Memory B cell (primary cell): ENCODE measurements around the gene TTYH3.

Source experiments
- ATAC-seq: fragments of 150-1000 bp; cut with Tn5 transposase; 2 replicates; pipeline ENCODE4 v1.10.0; 2021; ENCODE audit warnings: low read depth, mild to moderate bottlenecking, moderate library complexity
- DNase-seq, 2 donors: peaks; one replicate each; pipeline ENCODE4 v3.0.0; 2022; ENCODE audit warnings: low spot score in 2 of 2
- H3K27ac Mint-ChIP-seq: one replicate; pipeline ENCODE4 v1.8.0; 2022; ENCODE audit warnings: mild to moderate bottlenecking, moderate library complexity, mixed read lengths
- H3K27me3 Mint-ChIP-seq: one replicate; pipeline ENCODE4 v1.8.0; 2022; ENCODE audit warnings: mixed read lengths
- H3K36me3 Mint-ChIP-seq: one replicate; pipeline ENCODE4 v1.8.0; 2022; ENCODE audit warnings: mild to moderate bottlenecking, mixed read lengths
- H3K4me1 Mint-ChIP-seq: one replicate; pipeline ENCODE4 v1.8.0; 2022; ENCODE audit warnings: mixed read lengths
- H3K4me3 Mint-ChIP-seq: one replicate; pipeline ENCODE4 v1.8.0; 2022; ENCODE audit warnings: mild to moderate bottlenecking, moderate library complexity, mixed read lengths
- H3K9me3 Mint-ChIP-seq: one replicate; pipeline ENCODE4 v1.8.0; 2022; ENCODE audit warnings: mixed read lengths

The TTYH3 gene

DNA sequence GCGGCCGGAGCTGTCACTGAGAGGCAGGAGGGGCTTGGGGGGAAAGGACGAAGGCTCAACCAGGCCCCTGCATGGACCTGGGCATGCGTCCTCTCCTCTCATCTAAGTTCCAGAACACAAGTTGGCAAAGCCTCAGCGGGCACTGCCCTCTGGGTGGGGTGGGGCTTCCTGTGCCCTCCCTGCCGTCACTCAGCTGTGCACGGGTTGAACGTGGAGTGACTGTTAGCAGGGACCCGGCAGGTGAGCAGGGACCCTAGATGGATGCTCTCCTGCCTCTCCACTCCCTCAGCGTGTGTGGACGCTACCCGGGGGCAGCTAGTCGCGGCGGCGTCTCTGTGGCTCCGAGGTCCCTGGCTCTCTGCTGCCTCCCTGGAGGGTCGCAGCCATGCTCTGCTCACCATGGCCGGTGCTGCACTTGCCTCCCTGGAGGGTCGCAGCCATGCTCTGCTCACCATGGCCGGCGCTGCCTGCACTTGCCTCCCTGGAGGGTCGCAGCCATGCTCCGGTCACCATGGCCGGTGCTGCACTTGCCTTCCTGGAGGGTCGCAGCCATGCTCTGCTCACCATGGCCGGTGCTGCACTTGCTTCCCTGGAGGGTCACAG lies 36.4 kb upstream of the TTYH3 start:
- Mint-ChIP-seq H3K4me3 (no peak overlapping the region), H3K9me3 (no peaks in the 10 kb centered on the region), H3K4me1 (no peaks in the 10 kb centered on the region), H3K36me3 (peaks cover 10% of the 10 kb centered on the region), H3K27ac (no peak overlapping the region), H3K27me3 (no peaks in the 10 kb centered on the region)
- DNase-seq (no peak), ATAC-seq (no peak)

DNA sequence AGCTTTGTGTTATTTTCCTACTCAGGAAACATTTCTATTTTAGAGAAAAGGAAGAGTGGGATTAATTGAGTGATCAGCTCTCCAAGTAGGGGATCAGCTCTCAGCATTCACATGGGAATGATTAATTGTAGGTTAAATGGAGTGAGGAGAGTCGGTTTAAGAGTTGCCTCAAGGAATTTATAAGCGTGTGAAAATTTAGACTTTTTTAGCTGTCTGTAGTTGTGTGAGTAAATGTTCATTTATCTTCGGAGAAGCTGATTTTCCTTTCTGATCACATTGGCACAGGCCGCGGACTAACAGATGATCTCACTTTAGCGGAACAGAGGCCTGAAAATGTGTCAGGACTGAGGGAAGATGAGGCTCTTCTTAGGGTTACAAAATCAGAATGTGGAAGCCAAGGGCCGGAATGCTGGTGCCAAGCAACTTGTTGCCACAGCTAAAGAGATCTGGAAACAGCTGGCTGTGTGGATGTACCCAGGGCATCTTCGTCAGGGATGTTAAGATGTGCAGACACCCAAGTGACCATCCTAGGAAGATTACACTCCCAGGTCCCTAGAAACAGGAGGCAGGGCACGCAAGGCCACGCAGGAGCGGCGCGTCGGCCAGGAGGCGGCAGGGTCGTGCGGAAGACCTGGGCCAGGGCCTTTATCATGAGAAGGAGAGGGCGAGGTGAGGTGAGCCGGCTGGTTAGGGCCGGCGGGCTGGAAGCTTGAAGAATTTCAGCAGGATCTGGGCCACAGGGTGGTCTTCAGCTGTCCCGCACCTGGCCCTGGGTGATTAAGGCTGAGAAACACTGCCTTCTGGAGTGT lies 35.1 kb upstream of the TTYH3 start:
- Mint-ChIP-seq H3K27ac (no peak overlapping the region), H3K4me1 (no peaks in the 10 kb centered on the region), H3K9me3 (no peaks in the 10 kb centered on the region), H3K27me3 (no peaks in the 10 kb centered on the region), H3K4me3 (no peak overlapping the region), H3K36me3 (peaks cover 8% of the 10 kb centered on the region)
- ATAC-seq, result no peak
- DNase-seq, result no peak

DNA sequence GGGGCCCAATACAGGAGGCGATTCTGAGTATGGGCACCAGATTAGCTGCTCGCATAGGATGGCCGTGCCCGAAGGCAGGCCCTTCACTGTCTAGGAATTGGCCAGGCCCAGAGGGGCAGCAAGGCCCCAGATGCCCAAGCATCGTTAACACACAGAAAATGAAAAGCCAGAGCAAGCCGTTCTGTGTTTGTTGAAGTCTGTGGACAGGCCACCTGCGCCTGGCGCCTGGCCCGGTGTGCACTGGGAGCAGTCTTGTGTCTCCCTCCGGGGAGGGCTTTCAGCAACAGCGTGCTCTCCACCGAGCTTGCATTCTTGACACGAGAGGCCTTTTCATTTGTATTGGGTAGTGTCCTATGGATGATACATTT lies 34.5 kb upstream of the TTYH3 start:
- H3K4me1 Mint-ChIP-seq, result peaks cover under 1% of the 10 kb centered on the region
- DNase-seq (no peak), ATAC-seq (no peak)
- no peaks in the 10 kb centered on the region for H3K27me3 Mint-ChIP-seq
- H3K4me3 Mint-ChIP-seq, result no peak overlapping the region
- H3K27ac Mint-ChIP-seq, result no peak overlapping the region
- no peaks in the 10 kb centered on the region for H3K9me3 Mint-ChIP-seq
- H3K36me3 Mint-ChIP-seq, result peaks cover 10% of the 10 kb centered on the region

DNA sequence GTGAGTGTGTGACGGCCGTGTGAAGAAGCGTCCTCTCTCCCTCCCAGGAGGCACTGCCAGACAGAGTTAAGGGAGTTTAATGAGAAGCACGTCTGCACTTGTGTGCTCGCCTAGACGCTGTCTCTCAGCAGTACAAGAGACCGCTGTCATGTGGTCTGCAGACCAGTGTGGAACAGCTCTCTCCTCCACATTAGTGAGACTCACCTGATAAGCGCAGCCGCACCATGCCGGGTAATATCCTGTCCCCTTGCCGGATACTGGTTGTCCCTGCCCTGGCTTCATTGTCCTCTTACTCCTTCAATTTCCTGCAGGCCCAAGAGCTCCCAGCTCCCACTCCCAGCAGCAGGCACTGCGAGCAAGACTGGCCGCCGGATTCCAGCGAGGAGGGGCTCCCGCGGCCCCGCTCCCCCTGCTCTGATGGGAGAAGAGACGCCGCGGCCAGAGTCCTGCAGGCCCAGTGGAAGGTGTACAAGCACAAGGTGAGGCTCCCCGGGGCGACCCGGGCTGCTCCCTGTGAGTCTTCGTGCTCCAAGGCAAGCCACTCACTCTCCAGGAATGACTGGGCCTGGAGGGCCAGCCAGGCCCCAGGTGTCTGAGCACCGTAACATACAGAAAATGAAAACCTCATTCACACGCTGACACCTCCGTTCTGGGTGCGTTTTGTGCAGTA lies 33.5 kb upstream of the TTYH3 start:
- ATAC-seq, result no peak
- no peak for DNase-seq

DNA sequence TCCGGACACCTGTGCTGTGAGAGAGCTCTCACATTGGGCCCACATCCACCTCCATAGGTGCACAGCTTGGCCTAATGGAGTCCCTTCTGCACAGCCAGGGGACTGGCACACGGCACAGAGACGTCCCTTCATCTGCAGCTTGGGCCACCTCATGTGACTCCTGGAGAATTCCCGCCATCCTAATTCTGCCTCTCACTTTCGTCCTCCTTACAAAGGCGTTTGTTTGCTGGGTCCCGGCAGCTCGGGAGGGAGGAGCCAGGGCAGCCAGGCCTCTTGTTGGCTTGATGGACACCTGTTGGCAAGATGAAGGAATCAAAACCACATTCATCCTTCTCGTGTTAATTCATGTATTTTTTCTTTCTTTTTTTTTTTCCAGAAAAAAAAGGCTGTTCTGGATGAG lies 30.7 kb upstream of the TTYH3 start:
- no peak for ATAC-seq
- no peak overlapping the region for H3K4me3 Mint-ChIP-seq
- H3K27me3 Mint-ChIP-seq, result no peaks in the 10 kb centered on the region
- peaks cover 5% of the 10 kb centered on the region for H3K36me3 Mint-ChIP-seq
- no peak overlapping the region for H3K27ac Mint-ChIP-seq
- H3K4me1 Mint-ChIP-seq, result peaks cover 3% of the 10 kb centered on the region
- no peak for DNase-seq
- H3K9me3 Mint-ChIP-seq, result no peaks in the 10 kb centered on the region

More for the DNA sequence above, 33.5 kb upstream of the TTYH3 start:
- peaks cover 3% of the 10 kb centered on the region for H3K4me1 Mint-ChIP-seq
- H3K27ac Mint-ChIP-seq, result no peak overlapping the region
- peaks cover 7% of the 10 kb centered on the region for H3K36me3 Mint-ChIP-seq
- H3K4me3 Mint-ChIP-seq, result no peak overlapping the region
- H3K9me3 Mint-ChIP-seq, result no peaks in the 10 kb centered on the region
- no peaks in the 10 kb centered on the region for H3K27me3 Mint-ChIP-seq

DNA sequence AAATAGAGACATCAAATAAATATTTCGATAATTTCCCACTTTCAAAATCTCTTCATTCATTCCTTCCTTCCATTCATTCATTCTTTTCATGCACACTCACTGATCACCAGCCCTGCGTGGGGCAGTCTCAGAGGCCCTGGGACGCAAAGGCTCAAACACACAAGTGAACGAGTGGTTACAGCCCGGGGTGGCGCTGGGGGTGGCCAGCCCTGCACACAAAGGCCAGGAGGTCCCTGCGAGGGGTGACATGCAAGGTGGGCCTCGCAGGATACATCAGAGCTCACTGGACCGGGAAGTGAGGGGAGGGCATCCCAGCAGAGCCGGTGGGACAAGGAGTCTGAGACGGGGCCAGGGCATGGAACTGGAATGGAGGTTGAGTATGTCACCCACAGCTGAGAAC lies 29.9 kb upstream of the TTYH3 start:
- Mint-ChIP-seq H3K36me3 (peaks cover 5% of the 10 kb centered on the region), H3K9me3 (no peaks in the 10 kb centered on the region), H3K4me3 (no peak overlapping the region), H3K4me1 (peaks cover 3% of the 10 kb centered on the region), H3K27ac (peak overlapping the region; percentile 9), H3K27me3 (no peaks in the 10 kb centered on the region)
- ATAC-seq, result no peak
- DNase-seq, result no peak

DNA sequence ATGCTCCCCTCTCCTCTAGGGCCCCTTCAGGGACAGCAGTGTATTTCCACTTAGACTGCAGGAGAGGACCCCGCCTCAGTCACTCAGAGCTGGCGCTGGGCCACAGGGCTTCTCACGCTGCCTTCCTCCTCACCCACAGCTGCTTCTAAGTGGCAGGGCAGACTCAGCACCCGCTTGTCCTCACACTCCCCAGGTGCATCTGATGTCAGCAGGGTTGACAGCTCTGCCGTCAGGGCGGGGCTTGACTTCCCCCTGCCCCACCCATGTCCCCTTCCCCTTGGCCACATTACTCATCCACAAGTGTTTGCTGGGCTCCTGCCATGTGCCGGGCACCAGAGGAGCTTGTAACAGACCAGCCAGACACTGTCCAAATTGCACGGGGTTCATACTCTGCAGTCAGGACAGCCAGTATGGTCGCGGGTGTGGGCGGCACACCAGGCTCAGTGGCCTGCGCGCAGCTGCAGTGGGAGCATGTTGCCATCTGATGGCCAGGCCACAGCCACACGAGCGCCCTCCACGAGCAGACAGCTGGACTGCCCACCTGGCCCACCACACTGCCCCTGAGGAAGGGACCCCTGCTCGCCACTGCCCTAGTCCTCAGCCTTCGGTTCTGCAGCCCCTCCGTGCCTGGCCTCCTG lies 29.3 kb upstream of the TTYH3 start:
- no peaks in the 10 kb centered on the region for H3K9me3 Mint-ChIP-seq
- no peak overlapping the region for H3K4me3 Mint-ChIP-seq
- peaks cover 5% of the 10 kb centered on the region for H3K36me3 Mint-ChIP-seq
- H3K27me3 Mint-ChIP-seq, result no peaks in the 10 kb centered on the region
- no peak for DNase-seq
- ATAC-seq, result no peak
- H3K27ac Mint-ChIP-seq, result peak overlapping the region; percentile 9
- peaks cover 3% of the 10 kb centered on the region for H3K4me1 Mint-ChIP-seq

DNA sequence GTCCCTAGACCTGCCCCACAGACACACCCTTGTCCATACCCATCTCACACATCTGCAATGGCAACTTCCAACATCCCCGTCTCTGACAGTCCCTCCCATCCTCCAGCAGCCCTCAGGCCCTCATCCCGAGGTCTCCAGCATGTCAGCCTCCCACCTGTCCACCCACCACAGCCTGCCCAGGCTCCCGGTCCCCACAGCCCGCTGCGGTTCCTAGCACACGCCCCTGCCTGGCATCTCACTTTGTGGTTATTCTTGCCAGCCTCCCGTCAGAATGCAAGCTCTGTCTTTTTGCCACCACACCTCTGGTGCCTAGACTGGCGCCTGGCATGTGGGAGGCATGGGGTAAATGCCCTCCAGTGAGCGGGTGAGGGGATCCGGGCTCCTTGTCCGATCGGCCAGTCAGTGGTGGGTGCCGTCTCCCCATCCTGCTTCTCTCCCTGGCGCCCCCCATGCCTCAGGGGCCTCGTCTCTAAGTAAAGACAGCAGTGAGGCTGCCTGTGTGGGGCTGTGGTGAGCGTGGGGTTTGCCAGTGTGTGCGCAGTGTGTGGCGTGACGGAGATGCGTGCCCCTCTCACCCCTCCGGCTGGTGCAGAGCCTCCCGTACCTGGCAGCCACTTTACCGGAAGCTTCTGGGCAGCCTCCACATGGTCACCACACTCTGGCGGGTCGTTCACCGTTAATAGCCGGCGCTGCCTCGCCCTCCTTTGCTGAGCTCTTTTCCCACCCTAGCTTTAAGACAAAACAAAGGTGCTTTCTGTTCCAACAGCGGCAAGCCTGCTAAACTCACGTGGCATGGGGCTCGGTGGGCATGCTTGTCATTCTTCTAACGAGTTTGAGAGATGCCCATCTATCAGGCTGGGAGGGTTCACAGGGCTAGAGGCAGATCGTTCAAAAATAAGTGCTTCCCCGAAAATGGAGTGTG lies 28.5 kb upstream of the TTYH3 start:
- peaks cover 6% of the 10 kb centered on the region for H3K4me1 Mint-ChIP-seq
- no peak overlapping the region for H3K4me3 Mint-ChIP-seq
- no peak overlapping the region for H3K27ac Mint-ChIP-seq
- H3K27me3 Mint-ChIP-seq, result no peaks in the 10 kb centered on the region
- peaks cover 5% of the 10 kb centered on the region for H3K36me3 Mint-ChIP-seq
- DNase-seq, result no peak
- no peaks in the 10 kb centered on the region for H3K9me3 Mint-ChIP-seq
- ATAC-seq, result no peak

DNA sequence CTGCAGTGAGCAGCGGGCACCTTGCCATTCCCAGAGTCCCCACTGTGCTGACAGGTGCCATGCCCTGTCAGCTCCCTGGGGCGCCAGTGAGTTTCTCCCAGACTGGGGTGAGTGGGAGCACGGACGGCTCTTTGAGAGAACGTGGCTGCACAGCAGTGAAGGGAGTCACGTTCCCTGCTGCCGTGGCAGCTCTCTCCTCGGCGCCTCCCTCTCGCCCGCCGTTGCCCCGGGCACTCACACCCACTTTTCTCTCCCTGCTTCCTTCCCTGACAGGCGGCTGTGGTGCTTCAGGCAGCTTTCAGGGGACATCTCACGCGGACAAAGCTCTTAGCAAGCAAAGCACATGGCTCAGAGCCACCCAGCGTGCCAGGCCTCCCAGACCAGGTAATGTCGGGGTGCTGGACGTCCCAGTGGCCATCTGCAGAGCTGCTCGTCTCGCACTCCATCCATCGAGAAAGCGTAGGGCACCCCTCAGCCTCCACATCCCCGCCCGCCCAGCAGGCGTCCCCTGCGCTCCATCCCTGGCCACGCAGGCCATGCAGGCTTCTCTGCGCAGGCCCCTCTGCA lies 27.1 kb upstream of the TTYH3 start:
- Mint-ChIP-seq H3K9me3 (no peaks in the 10 kb centered on the region), H3K4me1 (peaks cover 11% of the 10 kb centered on the region), H3K4me3 (no peak overlapping the region), H3K27me3 (no peaks in the 10 kb centered on the region), H3K27ac (no peak overlapping the region), H3K36me3 (peaks cover 1% of the 10 kb centered on the region)
- ATAC-seq (no peak), DNase-seq (no peak)

DNA sequence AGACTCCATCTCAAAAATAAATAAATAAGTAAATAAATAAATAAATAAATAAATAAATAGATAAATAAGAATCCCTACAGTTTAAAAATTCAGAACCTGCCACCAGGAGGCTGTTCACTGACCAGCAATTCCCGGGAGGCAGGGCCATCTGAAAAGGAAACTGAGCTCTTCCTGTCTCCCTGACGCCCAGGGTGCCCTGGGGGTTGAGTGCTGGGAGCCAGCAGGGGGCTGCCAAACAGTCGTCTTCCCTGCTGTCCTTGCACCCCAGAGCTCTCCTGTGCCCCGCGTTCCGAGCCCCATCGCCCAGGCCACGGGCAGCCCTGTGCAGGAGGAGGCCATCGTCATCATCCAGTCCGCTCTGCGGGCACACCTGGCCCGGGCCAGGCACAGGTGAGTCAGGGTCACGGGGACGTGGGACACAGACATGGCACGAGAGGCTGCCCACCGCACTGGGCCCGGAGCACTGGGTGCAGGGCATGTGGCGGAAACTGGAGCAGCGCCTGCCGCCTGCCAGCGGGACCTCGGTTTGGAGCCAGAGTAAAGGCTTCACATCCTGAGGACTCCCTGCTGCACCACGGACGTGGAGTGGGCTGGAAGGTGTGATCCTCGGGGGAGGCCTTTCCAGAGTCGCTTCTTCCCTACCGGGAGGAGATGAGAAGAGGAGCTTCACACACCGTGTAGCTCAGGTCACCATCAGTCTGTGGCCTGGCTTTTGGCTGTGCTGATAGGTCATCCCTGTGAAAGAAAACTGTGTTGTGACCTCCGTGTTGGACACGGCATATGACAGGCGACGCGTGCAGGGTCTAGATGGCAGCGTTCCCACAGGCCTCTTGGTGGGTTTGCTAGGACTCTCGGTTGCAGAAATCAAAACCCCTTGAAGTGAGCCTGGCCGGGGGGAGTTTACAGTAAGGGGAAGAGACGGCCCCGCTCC lies 25.9 kb upstream of the TTYH3 start:
- H3K4me1 Mint-ChIP-seq, result peaks cover 12% of the 10 kb centered on the region
- no peak overlapping the region for H3K27ac Mint-ChIP-seq

DNA sequence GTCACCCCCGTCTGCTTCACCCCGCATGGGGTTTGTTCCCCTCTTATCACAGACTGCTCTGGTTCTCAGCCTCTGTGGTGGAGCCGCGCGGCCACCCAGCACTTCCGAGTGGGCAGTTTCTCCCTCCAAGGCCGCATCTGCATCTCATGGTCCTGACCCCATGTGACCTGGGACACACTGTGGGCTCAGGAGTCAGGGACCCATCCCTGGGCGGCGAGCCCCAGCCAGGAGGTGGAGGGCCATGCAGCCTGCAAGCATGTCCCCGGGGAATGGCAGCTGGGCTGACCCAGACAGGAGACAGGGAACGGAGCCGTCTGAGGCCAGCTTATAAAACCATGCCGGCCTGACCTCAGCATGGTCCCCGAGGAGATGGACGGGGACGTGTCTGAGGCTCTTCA lies 25.2 kb upstream of the TTYH3 start:
- no peak for DNase-seq
- Mint-ChIP-seq H3K27ac (no peak overlapping the region), H3K9me3 (no peaks in the 10 kb centered on the region), H3K36me3 (peaks cover 1% of the 10 kb centered on the region), H3K4me3 (no peak overlapping the region), H3K4me1 (peaks cover 12% of the 10 kb centered on the region), H3K27me3 (no peaks in the 10 kb centered on the region)
- ATAC-seq, result no peak

More for the DNA sequence above, 25.9 kb upstream of the TTYH3 start:
- ATAC-seq (no peak), DNase-seq (no peak)
- Mint-ChIP-seq H3K4me3 (no peak overlapping the region), H3K27me3 (no peaks in the 10 kb centered on the region), H3K9me3 (no peaks in the 10 kb centered on the region), H3K36me3 (peaks cover 1% of the 10 kb centered on the region)

DNA sequence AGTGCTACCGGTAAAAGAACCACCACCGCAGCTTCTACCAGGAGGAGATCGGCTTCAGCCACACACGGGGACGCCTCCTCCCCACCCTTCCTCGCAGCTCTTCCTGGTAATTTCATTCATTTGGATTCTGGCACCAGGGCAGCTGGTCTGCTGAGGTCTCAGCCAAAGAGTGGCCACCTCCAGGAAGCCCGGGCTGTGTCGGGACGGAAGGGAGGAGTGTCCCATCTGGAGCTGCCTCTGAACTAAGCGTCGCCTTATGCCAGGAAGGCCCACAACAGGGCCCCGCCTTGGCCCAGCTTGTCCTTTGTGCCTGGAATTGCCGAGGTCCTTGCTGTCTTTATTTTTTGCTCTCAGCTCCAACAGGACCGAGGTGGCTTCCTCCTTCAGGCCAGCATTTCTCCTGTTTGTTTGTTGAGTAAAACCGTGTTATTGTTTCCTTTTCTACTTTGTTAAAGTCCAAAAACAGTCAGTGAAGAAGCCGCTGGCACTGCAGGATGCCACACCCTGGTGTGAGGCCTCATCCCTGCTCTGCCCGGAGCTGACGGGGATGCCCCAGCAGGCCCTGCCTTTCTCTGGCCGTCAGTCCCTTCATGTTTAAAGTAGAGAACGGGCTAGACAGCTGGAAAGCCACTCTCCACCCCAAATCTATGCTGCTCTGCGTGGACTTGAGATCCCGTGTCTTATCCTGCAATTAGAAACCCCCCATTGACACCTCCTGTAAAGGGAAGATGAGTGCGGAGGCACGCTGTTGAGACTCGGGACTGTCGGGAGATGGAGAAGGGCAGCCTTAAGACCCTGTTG lies 24.5 kb upstream of the TTYH3 start:
- ATAC-seq (no peak), DNase-seq (no peak)
- Mint-ChIP-seq H3K4me3 (no peak overlapping the region), H3K36me3 (no peaks in the 10 kb centered on the region), H3K27me3 (no peaks in the 10 kb centered on the region), H3K27ac (no peak overlapping the region), H3K9me3 (no peaks in the 10 kb centered on the region), H3K4me1 (peaks cover 11% of the 10 kb centered on the region)
